ENCODE data around the gene C5orf63. TPM values are rescaled to one million over a fixed set of nuclear protein-coding genes. Genes with fewer than 3 reads are reported as not detected.

The C5orf63 gene
- total and polyA plus RNA-seq, 2 of the 13 experiments (the other 11 are each of a cell fraction or from before 2014, with no cell fraction given) = 7.9 to 8.8 TPM

- TF ChIP-seq, protein P1, sequence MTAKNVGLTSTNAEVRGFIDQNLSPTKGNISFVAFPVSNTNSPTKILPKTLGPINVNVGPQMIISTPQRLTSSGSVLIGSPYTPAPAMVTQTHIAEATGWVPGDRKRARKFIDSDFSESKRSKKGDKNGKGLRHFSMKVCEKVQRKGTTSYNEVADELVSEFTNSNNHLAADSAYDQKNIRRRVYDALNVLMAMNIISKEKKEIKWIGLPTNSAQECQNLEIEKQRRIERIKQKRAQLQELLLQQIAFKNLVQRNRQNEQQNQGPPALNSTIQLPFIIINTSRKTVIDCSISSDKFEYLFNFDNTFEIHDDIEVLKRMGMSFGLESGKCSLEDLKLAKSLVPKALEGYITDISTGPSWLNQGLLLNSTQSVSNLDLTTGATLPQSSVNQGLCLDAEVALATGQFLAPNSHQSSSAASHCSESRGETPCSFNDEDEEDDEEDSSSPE (CRISPR knock-in tag; IDR thresholded peaks at IDR 0.05) = no peak
- TF ChIP-seq REXO4 (CRISPR knock-in tag; IDR thresholded peaks at IDR 0.05; ENCODE audit: borderline replicate concordance) (no peak), ZNF672 (CRISPR knock-in tag; IDR thresholded peaks at IDR 0.05) (no peak)
Observed at GRCh38 chr5:127002390-127002789, 70.9 kb downstream of the C5orf63 start (continued).

GRCh38 chr5:127001621-127002296, 71.5 kb downstream of the C5orf63 start:
- whole genome bisulfite sequencing (ENCODE audit: low lambda C conversion rate) = 90% methylated on average over 4 of the region's 4 CpGs
- no peaks in the 10 kb centered on the region for H3K27me3 ChIP-seq (ENCODE audit: control insufficient read depth in 1 of 2, insufficient read depth in 2 of 2, low read length in 2 of 2)
- in situ Hi-C loops (cut with HindIII; ENCODE audit: extremely low pct_ligation_motif_present, low pct_unique_long_range_greater_than_20kb) (no loop called here), intact Hi-C loops (cut with micrococcal nuclease; ENCODE audit: unreplicated experiment) (no loop called here)
- H3K4me2 ChIP-seq (ENCODE audit: low read depth, low read length) = no peak overlapping the region
- ATAC-seq (no peak), DNase-seq (ENCODE audit: low spot score) (no peak), FAIRE-seq (no peak)
- no peaks in the 10 kb centered on the region for H4K20me1 ChIP-seq (ENCODE audit: insufficient read depth, low read length)
- H3K4me1 ChIP-seq (ENCODE audit: insufficient read depth, low read length) = peaks cover 32% of the 10 kb centered on the region
- no peak overlapping the region for H2AFZ ChIP-seq (ENCODE audit: low read length)
- ChIA-PET CTCF (ENCODE audit: low intra/inter-chr PET ratio, low total read pairs) (no interaction called here), POLR2A (no interaction called here)
- H3K9me3 ChIP-seq (ENCODE audit: low read length) = no peaks in the 10 kb centered on the region
- no peak overlapping the region for H3K9ac ChIP-seq (ENCODE audit: insufficient read depth, low read depth, low read length)
- peak overlapping the region; percentile 60 for H3K27ac ChIP-seq (ENCODE audit: extremely low read length, insufficient read depth, low read length)
- H3K4me3 ChIP-seq (replicated peaks in 1 of 3; ENCODE audit: insufficient read depth in 1 of 3, low read depth in 2 of 3, low read length in 3 of 3) = no peak overlapping the region
- TF ChIP-seq SETDB1 (CRISPR knock-in tag; IDR thresholded peaks at IDR 0.05; ENCODE audit: borderline replicate concordance) (no peak), ARID4A (CRISPR knock-in tag; IDR thresholded peaks at IDR 0.05; ENCODE audit: borderline replicate concordance) (no peak), ARID2 (CRISPR knock-in tag; IDR thresholded peaks at IDR 0.05; ENCODE audit: borderline replicate concordance) (no peak), ZNF256 (CRISPR knock-in tag; conservative IDR thresholded peaks at IDR 0.05) (no peak), ZNF580 (CRISPR knock-in tag; IDR thresholded peaks at IDR 0.05; ENCODE audit: borderline replicate concordance, low read depth) (no peak), ZNF30 (CRISPR knock-in tag; IDR thresholded peaks at IDR 0.05) (no peak), RARA (CRISPR knock-in tag; IDR thresholded peaks at IDR 0.05) (no peak), ZBTB42 (CRISPR knock-in tag; IDR thresholded peaks at IDR 0.05) (no peak), CBX1 (IDR thresholded peaks at IDR 0.05; ENCODE audit: low read depth) (no peak), TMF1 (CRISPR knock-in tag; IDR thresholded peaks at IDR 0.05; ENCODE audit: low read depth) (no peak), MATR3 (CRISPR knock-in tag; IDR thresholded peaks at IDR 0.05) (no peak), RBM22 (optimal IDR thresholded peaks at IDR 0.05; ENCODE audit: low read length) (no peak), NAIF1 (CRISPR knock-in tag; IDR thresholded peaks at IDR 0.05; ENCODE audit: borderline replicate concordance) (no peak), SMC3 (IDR thresholded peaks at IDR 0.05; ENCODE audit: low read length) (no peak)
- BruUV-seq (replicated peaks) = no TSS peak
- H3K79me2 ChIP-seq (ENCODE audit: insufficient read depth, low read length) = no peaks in the 10 kb centered on the region
- H3K36me3 ChIP-seq (replicated peaks in 1 of 2; ENCODE audit: control insufficient read depth in 1 of 2, insufficient read depth in 2 of 2, low read length in 2 of 2) = no peaks in the 10 kb centered on the region
